ENCODE data around the gene FXYD2. TPM values are rescaled to one million over a fixed set of nuclear protein-coding genes. Genes with fewer than 3 reads are reported as not detected.

FXYD2 gene
- total RNA-seq, 1 donor from 2014 or later, result not detected

- no peak for FAIRE-seq
- no peaks in the 10 kb centered on the region for H3K36me3 ChIP-seq (ENCODE audit: insufficient read depth, low read length)
- Mint-ChIP-seq H3K4me3 (ENCODE audit: unreplicated experiment) (no peak overlapping the region), H3K4me1 (ENCODE audit: low read depth, unreplicated experiment) (no peaks in the 10 kb centered on the region), H3K27me3 (ENCODE audit: low read depth, unreplicated experiment) (peaks cover 81% of the 10 kb centered on the region), H3K27ac (ENCODE audit: unreplicated experiment) (no peak overlapping the region), H3K36me3 (ENCODE audit: low read depth, unreplicated experiment) (no peaks in the 10 kb centered on the region), H3K9me3 (ENCODE audit: unreplicated experiment) (no peaks in the 10 kb centered on the region)
- no peak overlapping the region for H3K4me2 ChIP-seq (ENCODE audit: low read length)
- peaks cover 58% of the 10 kb centered on the region for H3K27me3 ChIP-seq (ENCODE audit: insufficient read depth, low read length)
- no peak overlapping the region for H3K4me3 ChIP-seq (ENCODE audit: insufficient read depth, low read depth, low read length)
- no peak overlapping the region for H2AFZ ChIP-seq (ENCODE audit: low read depth, low read length)
- DNase-seq (ENCODE audit: low read depth), result no peak
- H4K20me1 ChIP-seq (ENCODE audit: insufficient read depth, low read length), result no peaks in the 10 kb centered on the region
- H3K27ac ChIP-seq (ENCODE audit: low read depth, low read length), result no peak overlapping the region
- TF ChIP-seq CTCF (IDR thresholded peaks at IDR 0.05; ENCODE audit: insufficient read depth, low read depth, low read length) (no peak), EZH2 (IDR thresholded peaks at IDR 0.05; ENCODE audit: insufficient read depth, low read length) (peak; percentile 71)
- no peaks in the 10 kb centered on the region for H3K9me3 ChIP-seq (ENCODE audit: insufficient read depth, low read depth, low read length)
- H3K4me1 ChIP-seq (ENCODE audit: insufficient read depth, low read length), result no peaks in the 10 kb centered on the region
- H3K9ac ChIP-seq (ENCODE audit: low read length), result no peak overlapping the region
- no peaks in the 10 kb centered on the region for H3K79me2 ChIP-seq (ENCODE audit: insufficient read depth, low read length)
Observed at GRCh38 chr11:117796456-117796871, 28.1 kb downstream of the FXYD2 start.

- Mint-ChIP-seq H3K27me3 (ENCODE audit: low read depth, unreplicated experiment) (peaks cover 83% of the 10 kb centered on the region), H3K4me1 (ENCODE audit: low read depth, unreplicated experiment) (no peaks in the 10 kb centered on the region), H3K9me3 (ENCODE audit: unreplicated experiment) (no peaks in the 10 kb centered on the region), H3K27ac (ENCODE audit: unreplicated experiment) (no peak overlapping the region), H3K4me3 (ENCODE audit: unreplicated experiment) (no peak overlapping the region), H3K36me3 (ENCODE audit: low read depth, unreplicated experiment) (no peaks in the 10 kb centered on the region)
- TF ChIP-seq CTCF (IDR thresholded peaks at IDR 0.05; ENCODE audit: insufficient read depth, low read depth, low read length) (no peak), EZH2 (IDR thresholded peaks at IDR 0.05; ENCODE audit: insufficient read depth, low read length) (peak; percentile 52)
- Histone ChIP-seq H2AFZ (ENCODE audit: low read depth, low read length) (no peak overlapping the region), H3K4me3 (ENCODE audit: insufficient read depth, low read depth, low read length) (no peak overlapping the region), H4K20me1 (ENCODE audit: insufficient read depth, low read length) (no peaks in the 10 kb centered on the region), H3K4me2 (ENCODE audit: low read length) (no peak overlapping the region), H3K9me3 (ENCODE audit: insufficient read depth, low read depth, low read length) (no peaks in the 10 kb centered on the region), H3K36me3 (ENCODE audit: insufficient read depth, low read length) (no peaks in the 10 kb centered on the region), H3K27me3 (ENCODE audit: insufficient read depth, low read length) (peaks cover 56% of the 10 kb centered on the region), H3K27ac (ENCODE audit: low read depth, low read length) (no peak overlapping the region), H3K9ac (ENCODE audit: low read length) (no peak overlapping the region), H3K79me2 (ENCODE audit: insufficient read depth, low read length) (no peaks in the 10 kb centered on the region), H3K4me1 (ENCODE audit: insufficient read depth, low read length) (no peaks in the 10 kb centered on the region)
- FAIRE-seq, result no peak
- no peak for DNase-seq (ENCODE audit: low read depth)
Observed at GRCh38 chr11:117795638-117796455, 28.7 kb downstream of the FXYD2 start.
